Tibial nerve (tissue), 4 donors: ENCODE results near the gene CD80.

Source experiments
- EP300 ChIP-seq, 2 donors: sonication (generic); formaldehyde crosslinking; IDR thresholded peaks; one replicate each; pipeline ENCODE4 v1.6.1; 2017; ENCODE audit warnings: antibody characterized with exemption in 2 of 2, mild to moderate bottlenecking in 1 of 2
- TF ChIP-seq, protein P1 (sequence below), 5 experiments: fragments of 200-600 bp in 3 of 5; fragments of 450-650 bp in 2 of 5; sonication (generic) in 3 of 5; IDR thresholded peaks; one replicate each; pipeline ENCODE4 v1.5.1; 2016 to 2019; ENCODE audit warnings: antibody characterized with exemption in 5 of 5, mild to moderate bottlenecking in 3 of 5, moderate library complexity in 2 of 5

DNA sequence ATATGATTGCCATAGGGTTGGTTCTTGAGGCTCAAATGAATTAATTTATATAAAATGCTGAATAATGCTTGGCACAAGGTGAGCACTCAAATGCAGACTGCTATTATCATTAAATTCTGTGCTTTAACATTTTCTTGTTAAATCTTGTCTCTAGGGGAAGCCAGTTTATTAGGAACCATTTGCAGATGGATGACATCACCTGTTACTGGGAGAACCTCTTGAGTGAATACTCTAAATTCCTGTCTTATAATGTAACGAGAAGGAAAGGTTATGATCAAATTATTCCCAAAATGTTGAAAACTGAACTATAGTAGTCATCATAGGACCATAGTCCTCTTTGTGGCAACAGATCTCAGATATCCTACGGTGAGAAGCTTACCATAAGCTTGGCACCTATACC is 67.3 kb downstream of the CD80 start:
- TF ChIP-seq, protein P1, sequence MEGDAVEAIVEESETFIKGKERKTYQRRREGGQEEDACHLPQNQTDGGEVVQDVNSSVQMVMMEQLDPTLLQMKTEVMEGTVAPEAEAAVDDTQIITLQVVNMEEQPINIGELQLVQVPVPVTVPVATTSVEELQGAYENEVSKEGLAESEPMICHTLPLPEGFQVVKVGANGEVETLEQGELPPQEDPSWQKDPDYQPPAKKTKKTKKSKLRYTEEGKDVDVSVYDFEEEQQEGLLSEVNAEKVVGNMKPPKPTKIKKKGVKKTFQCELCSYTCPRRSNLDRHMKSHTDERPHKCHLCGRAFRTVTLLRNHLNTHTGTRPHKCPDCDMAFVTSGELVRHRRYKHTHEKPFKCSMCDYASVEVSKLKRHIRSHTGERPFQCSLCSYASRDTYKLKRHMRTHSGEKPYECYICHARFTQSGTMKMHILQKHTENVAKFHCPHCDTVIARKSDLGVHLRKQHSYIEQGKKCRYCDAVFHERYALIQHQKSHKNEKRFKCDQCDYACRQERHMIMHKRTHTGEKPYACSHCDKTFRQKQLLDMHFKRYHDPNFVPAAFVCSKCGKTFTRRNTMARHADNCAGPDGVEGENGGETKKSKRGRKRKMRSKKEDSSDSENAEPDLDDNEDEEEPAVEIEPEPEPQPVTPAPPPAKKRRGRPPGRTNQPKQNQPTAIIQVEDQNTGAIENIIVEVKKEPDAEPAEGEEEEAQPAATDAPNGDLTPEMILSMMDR (IDR thresholded peaks at IDR 0.05), result no peak
- TF ChIP-seq EP300 (IDR thresholded peaks at IDR 0.05), result no peak
